ENCODE data around the gene TTYH3. TPM values are rescaled to one million over a fixed set of nuclear protein-coding genes. Genes with fewer than 3 reads are reported as not detected.

TTYH3 gene
- total and polyA plus RNA-seq, 2 of the 8 experiments (the other 6 are each of a cell fraction or from before 2014, with no cell fraction given): 66.2 to 169 TPM

DNA sequence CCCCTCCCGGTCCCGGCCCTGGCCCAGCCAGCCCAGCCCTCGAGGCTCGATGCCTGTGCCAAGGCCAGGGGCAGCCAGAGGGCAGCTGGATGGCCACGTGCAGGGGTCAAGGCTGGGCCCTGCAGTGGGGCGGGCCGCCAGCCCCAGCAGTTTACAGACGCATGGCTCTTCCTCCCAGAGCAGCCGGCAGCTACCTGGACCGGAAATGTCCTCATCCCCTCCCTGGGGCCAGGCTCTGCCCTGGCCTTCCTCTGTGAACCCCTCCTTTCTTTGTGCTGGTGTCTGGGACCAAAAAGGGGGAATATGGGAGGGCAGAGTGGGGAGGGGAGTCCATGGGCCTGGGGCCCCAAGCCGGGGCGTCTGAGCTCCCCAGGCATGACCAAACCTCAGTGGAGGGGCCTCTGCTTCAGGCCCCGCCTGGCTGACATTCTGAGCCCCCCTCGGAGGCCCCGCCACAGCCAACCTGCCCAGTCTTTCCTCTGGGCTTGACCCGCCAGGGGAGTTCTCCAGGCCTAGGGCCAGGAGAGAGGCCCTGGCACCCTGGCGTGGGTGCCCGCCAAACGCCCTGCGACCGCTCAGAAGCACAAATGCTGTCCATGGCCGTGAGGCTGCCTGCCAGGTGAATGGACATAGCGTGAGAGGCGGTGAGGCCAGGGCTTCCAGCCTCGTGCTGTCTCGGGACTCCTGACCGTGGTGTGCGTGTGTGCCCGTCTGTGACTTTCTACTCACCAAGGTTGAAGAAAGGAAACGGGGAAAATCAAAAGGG lies 31.5 kb downstream of the TTYH3 start:
- no peak for FAIRE-seq
- 91% methylated on average over 22 of the region's 30 CpGs; no CpG with 5 or more reads in 1 of the 2 experiments for WGBS, 2 experiments (ENCODE audit: extremely low coverage in 1 of 2, insufficient coverage in 1 of 2, insufficient read length in 1 of 2, insufficient replicate concordance in 2 of 2, low coverage in 1 of 2, low lambda C conversion rate in 2 of 2, missing lambda C conversion rate in 1 of 2)

More for the DNA sequence above, 31.5 kb downstream of the TTYH3 start:
- Histone ChIP-seq H3K4me2 (ENCODE audit: insufficient read depth in 1 of 2, low read depth in 2 of 2, low read length in 2 of 2) (no peak overlapping the region), H2BK12ac (ENCODE audit: low read depth, low read length) (no peak overlapping the region), H3K4me3 (ENCODE audit: extremely low read depth in 1 of 4, insufficient read depth in 2 of 4, low read depth in 3 of 4, low read length in 4 of 4) (no peak overlapping the region), H2BK120ac (replicated peaks; ENCODE audit: low read depth, low read length) (no peak overlapping the region), H4K20me1 (replicated peaks in 1 of 2; ENCODE audit: control insufficient read depth in 1 of 2, insufficient read depth in 2 of 2, low read length in 2 of 2) (peaks cover 0 to 12% of the 10 kb centered on the region in 2 experiments), H3K27ac (ENCODE audit: low read depth, low read length) (no peak overlapping the region; the same call in 1 of the 2 replicates), H3K14ac (ENCODE audit: insufficient read length) (no peak overlapping the region), H3K23me2 (ENCODE audit: low read depth, low read length) (no peaks in the 10 kb centered on the region), H3K18ac (ENCODE audit: extremely low read depth, low read length) (no peak overlapping the region; the same call in 1 of the 2 replicates), H2BK20ac (ENCODE audit: low read length) (no peak overlapping the region), H3K4me1 (replicated peaks in 1 of 4; ENCODE audit: control insufficient read depth in 3 of 4, insufficient read depth in 4 of 4, low read length in 3 of 4) (peaks cover 0 to 4% (median under 1%) of the 10 kb centered on the region in 4 experiments; a peak in 2 of 7 replicates), H2BK5ac (ENCODE audit: low read depth, low read length) (no peak overlapping the region; the same call in 1 of the 2 replicates), H3K23ac (ENCODE audit: insufficient read length) (no peak overlapping the region), H3K56ac (replicated peaks; ENCODE audit: insufficient read length, low read depth, low read length) (no peak overlapping the region), H3K79me1 (ENCODE audit: low read depth, low read length) (no peaks in the 10 kb centered on the region), H3K27me3 (replicated peaks in 1 of 4; ENCODE audit: control insufficient read depth in 3 of 4, extremely low read depth in 1 of 4, insufficient read depth in 3 of 4, low read length in 3 of 4) (peaks cover 0 to 4% (median 0%) of the 10 kb centered on the region in 4 experiments; a peak in 1 of 7 replicates), H4K8ac (ENCODE audit: extremely low read depth, insufficient read depth, low read length) (no peak overlapping the region; the same call in 1 of the 2 replicates), H2AFZ (ENCODE audit: low read length) (no peak overlapping the region), H4K91ac (replicated peaks; ENCODE audit: insufficient read length, low read length) (no peak overlapping the region), H2BK15ac (ENCODE audit: low read length) (no peak overlapping the region), H3K9me3 (ENCODE audit: insufficient read depth in 2 of 2, low read depth in 1 of 2, low read length in 1 of 2) (peaks cover 0 to 4% of the 10 kb centered on the region in 2 experiments; a peak in 2 of 4 replicates), H3K79me2 (ENCODE audit: control insufficient read depth in 1 of 2, insufficient read depth in 2 of 2, low read length in 2 of 2) (no peaks in the 10 kb centered on the region), H3K4ac (replicated peaks; ENCODE audit: insufficient read length, low read depth, low read length) (no peak overlapping the region), H2AK5ac (ENCODE audit: low read depth, low read length) (no peak overlapping the region), H3K36me3 (ENCODE audit: control insufficient read depth in 2 of 4, insufficient read depth in 4 of 4, low read length in 3 of 4) (peaks cover 0 to 28% (median 3%) of the 10 kb centered on the region in 4 experiments; a peak in 5 of 8 replicates), H4K5ac (ENCODE audit: insufficient read length, low read depth, low read length) (no peak overlapping the region), H3K9ac (replicated peaks in 1 of 4; ENCODE audit: extremely low read depth in 1 of 4, low read depth in 3 of 4, low read length in 3 of 4) (no peak overlapping the region)
- ChIA-PET POLR2A (ENCODE audit: partially characterized antibody) (interaction anchor here (0.6 to 1.3 kb wide), 3 partner anchors 18 to 194 kb away, joined by 3 to 5 read pairs (median 3); no protein-coding TSS in a partner anchor), CTCF (ENCODE audit: partially characterized antibody) (interaction anchor here (0.9 to 4.0 kb wide), 7 partner anchors 11 to 96 kb away, joined by 3 to 17 read pairs (median 7); no protein-coding TSS in a partner anchor)
- no peak for DNase-seq (ENCODE audit: low read depth in 1 of 2, low spot score in 2 of 2)
- TF ChIP-seq SP2 (IDR thresholded peaks at IDR 0.05; ENCODE audit: low read length) (no peak), HDAC2 (IDR thresholded peaks at IDR 0.05; ENCODE audit: borderline replicate concordance in 1 of 2, low read depth in 2 of 2, low read length in 2 of 2) (no peak), HDAC6 (IDR thresholded peaks at IDR 0.05; ENCODE audit: low read depth, low read length) (no peak), CTBP2 (IDR thresholded peaks at IDR 0.05; ENCODE audit: borderline replicate concordance, insufficient read depth, insufficient read length, low read length) (no peak), POLR2A (IDR thresholded peaks at IDR 0.05; ENCODE audit: control extremely low read depth in 1 of 2, low read depth in 2 of 2, low read length in 2 of 2) (peak in 1 of 2 experiments; percentile 46; a peak in 1 of 3 replicates), BCL11A (IDR thresholded peaks at IDR 0.05; ENCODE audit: low read depth in 2 of 2, low read length in 2 of 2) (no peak), POLR2AphosphoS5 (IDR thresholded peaks at IDR 0.05; ENCODE audit: low read depth, low read length) (peak; percentile 53; the same call in 1 of the 2 replicates)

Data from H1 (cell line).